Measurements from ENCODE around the gene MED25. TPM values are rescaled to one million over a fixed set of nuclear protein-coding genes. Genes with fewer than 3 reads are reported as not detected.

The MED25 gene
- total and polyA plus RNA-seq, 9 of the 15 experiments (the other 6 are each of a cell fraction or from before 2014, with no cell fraction given), result 4.1 to 93.9 (median 19.3) TPM

DNA sequence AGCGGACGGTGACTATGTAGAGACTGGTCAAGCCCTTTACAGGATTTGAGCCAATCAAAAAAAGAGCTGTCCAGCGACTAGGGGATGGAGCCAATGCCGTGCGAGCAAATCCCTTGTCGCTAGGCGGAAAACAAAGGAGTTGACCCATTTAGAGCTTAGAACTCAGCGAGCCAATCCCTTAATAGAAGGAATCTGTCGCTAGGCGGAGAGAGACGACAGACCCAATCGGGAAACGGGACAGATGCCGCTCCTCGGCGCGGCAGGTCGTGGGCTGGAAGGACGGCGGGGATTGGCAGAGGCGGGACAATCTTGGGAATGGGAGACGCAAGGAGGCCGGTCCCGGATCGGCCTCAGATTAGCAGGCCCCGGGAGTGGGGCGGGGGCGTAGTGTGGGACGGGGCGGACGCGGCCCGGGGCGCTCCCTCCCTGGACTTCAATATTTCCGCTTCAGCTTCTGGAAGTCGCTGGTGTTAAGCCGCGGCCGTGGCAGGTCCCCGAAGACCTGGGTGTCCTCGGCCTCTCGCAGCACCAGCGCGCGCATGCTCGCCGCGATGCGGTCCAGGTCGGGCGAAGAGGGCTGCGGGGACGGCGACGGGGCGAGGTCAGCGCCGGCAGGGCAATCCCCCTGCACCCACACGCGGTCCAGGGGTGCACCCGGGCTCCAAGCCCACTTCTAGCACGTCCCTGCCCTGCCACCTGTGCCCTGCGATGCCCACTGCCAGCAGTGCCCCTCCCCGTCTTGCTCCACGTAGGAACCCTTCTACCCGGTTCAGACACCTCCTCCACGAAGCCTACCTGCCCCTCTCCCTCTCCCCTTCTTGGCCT is 51.6 kb downstream of the MED25 start (continued):
- TF ChIP-seq SMARCA4 (IDR thresholded peaks at IDR 0.05) (no peak), MCM3 (IDR thresholded peaks at IDR 0.05) (no peak), POLR2G (IDR thresholded peaks at IDR 0.05; ENCODE audit: low read depth, low read length) (peak; percentile 74), YBX1 (IDR thresholded peaks at IDR 0.05) (no peak), ZNF75A (CRISPR knock-in tag; IDR thresholded peaks at IDR 0.05) (no peak), RFX5 (IDR thresholded peaks at IDR 0.05; ENCODE audit: low read depth, low read length) (peak; percentile 99), ZNF3 (CRISPR knock-in tag; IDR thresholded peaks at IDR 0.05) (no peak), LCOR (CRISPR knock-in tag; IDR thresholded peaks at IDR 0.05) (no peak), ZSCAN29 (IDR thresholded peaks at IDR 0.05) (no peak), ZNF133 (CRISPR knock-in tag; IDR thresholded peaks at IDR 0.05) (peak; percentile 62; the same call in 1 of the 2 replicates), SPI1 (IDR thresholded peaks at IDR 0.05; ENCODE audit: borderline replicate concordance, low read depth, low read length) (no peak), ZBTB1 (CRISPR knock-in tag; IDR thresholded peaks at IDR 0.05; ENCODE audit: borderline replicate concordance, low read depth) (no peak), SRSF7 (optimal IDR thresholded peaks at IDR 0.05; ENCODE audit: low read depth, low read length) (no peak), SUPT5H (IDR thresholded peaks at IDR 0.05) (no peak; the same call in 1 of the 2 replicates), NCOA6 (IDR thresholded peaks at IDR 0.05) (no peak), KLF1 (tag; IDR thresholded peaks at IDR 0.05) (no peak), KAT2B (IDR thresholded peaks at IDR 0.05; ENCODE audit: low read depth, low read length) (no peak), TFAM (CRISPR knock-in tag; conservative IDR thresholded peaks at IDR 0.05) (no peak), RBM39 (optimal IDR thresholded peaks at IDR 0.05; ENCODE audit: low read depth, low read length) (no peak), SMC3 (conservative IDR thresholded peaks at IDR 0.05; ENCODE audit: insufficient read depth, low read depth, low read length) (no peak), ZNF561 (CRISPR knock-in tag; conservative IDR thresholded peaks at IDR 0.05) (no peak), ZBTB7A (IDR thresholded peaks at IDR 0.05; ENCODE audit: borderline replicate concordance, control insufficient read depth, low read depth, low read length) (peak; percentile 65; the same call in 1 of the 2 replicates), POU5F1 (IDR thresholded peaks at IDR 0.05; ENCODE audit: borderline replicate concordance, low read depth, low read length, partially characterized antibody) (no peak), TAF15 (IDR thresholded peaks at IDR 0.05; ENCODE audit: low read depth, low read length) (no peak), BACH1 (tag; IDR thresholded peaks at IDR 0.05) (no peak), ZNF324 (CRISPR knock-in tag; IDR thresholded peaks at IDR 0.05) (no peak), C11orf30 (IDR thresholded peaks at IDR 0.05; ENCODE audit: low read depth) (0 out of 2 replicates have a peak, but pooled peaks have one; percentile 10)
- TF ChIP-seq, protein P1, sequence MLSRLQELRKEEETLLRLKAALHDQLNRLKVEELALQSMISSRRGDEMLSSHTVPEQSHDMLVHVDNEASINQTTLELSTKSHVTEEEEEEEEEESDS (CRISPR knock-in tag; IDR thresholded peaks at IDR 0.05), result no peak
- TF ChIP-seq, protein P2, sequence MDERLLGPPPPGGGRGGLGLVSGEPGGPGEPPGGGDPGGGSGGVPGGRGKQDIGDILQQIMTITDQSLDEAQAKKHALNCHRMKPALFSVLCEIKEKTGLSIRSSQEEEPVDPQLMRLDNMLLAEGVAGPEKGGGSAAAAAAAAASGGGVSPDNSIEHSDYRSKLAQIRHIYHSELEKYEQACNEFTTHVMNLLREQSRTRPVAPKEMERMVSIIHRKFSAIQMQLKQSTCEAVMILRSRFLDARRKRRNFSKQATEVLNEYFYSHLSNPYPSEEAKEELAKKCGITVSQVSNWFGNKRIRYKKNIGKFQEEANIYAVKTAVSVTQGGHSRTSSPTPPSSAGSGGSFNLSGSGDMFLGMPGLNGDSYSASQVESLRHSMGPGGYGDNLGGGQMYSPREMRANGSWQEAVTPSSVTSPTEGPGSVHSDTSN (CRISPR knock-in tag; IDR thresholded peaks at IDR 0.05; ENCODE audit: low read depth), result no peak
- TF ChIP-seq, protein P2 (tag; conservative IDR thresholded peaks at IDR 0.05; ENCODE audit: low read depth), result no peak

Data from K562 (cell line).